SK-N-SH (cell line): ENCODE results near the gene HS6ST1. TPM values are rescaled to one million over a fixed set of nuclear protein-coding genes. Genes with fewer than 3 reads are reported as not detected.

Source experiments
- CTCF ChIA-PET: fragments of 300-600, 350-600 bp; formaldehyde crosslinking; extraction: SDS; loops from one replicate; lab custom pipeline; 2021; lab: Yijun Ruan, JAX
- POLR2A ChIA-PET: fragments of 350-600 bp; sonication (Branson Sonifier 250); formaldehyde crosslinking; extraction: SDS; loops from one replicate; lab custom pipeline; 2020; ENCODE audit warnings: antibody characterized with exemption, inconsistent platforms; lab: Yijun Ruan, JAX
- DNase-seq: peaks from one replicate; pipeline ENCODE4 v3.0.0; 2012
- H2AFZ ChIP-seq: fragments of 200-600 bp; sonication (generic); 2 replicates; pipeline ENCODE4 v1.8.1; 2016; ENCODE audit warnings: antibody characterized with exemption, mild to moderate bottlenecking, low read depth
- H3F3A ChIP-seq: fragments of 200-600 bp; sonication (generic); replicated peaks from 2 replicates; pipeline ENCODE3; 2016; ENCODE audit warnings: antibody characterized with exemption, mild to moderate bottlenecking; ENCODE audit not compliant: insufficient read depth
- H3K27ac ChIP-seq, 2 experiments: fragments of 200-500 bp in 1 of 2; fragments of 200-600 bp in 1 of 2; sonication (Bioruptor generic) in 1 of 2; sonication (generic), shearing (Covaris generic) in 1 of 2; 2 replicates each; pipeline versions ENCODE4 v1.5.1 to v1.6.1; 2014 to 2016; ENCODE audit warnings: low read depth in 2 of 2, inconsistent platforms in 1 of 2, low read length in 1 of 2, mild to moderate bottlenecking in 1 of 2, mixed read lengths in 1 of 2
- H3K27me3 ChIP-seq: fragments of 200-600 bp; sonication (generic), shearing (Covaris generic); 2 replicates; pipeline ENCODE4 v1.6.1; 2016; ENCODE audit warnings: mixed run types; ENCODE audit not compliant: insufficient read depth
- H3K36me3 ChIP-seq, 2 experiments: fragments of 200-500 bp in 1 of 2; fragments of 200-600 bp in 1 of 2; sonication (Bioruptor generic) in 1 of 2; sonication (generic) in 1 of 2; replicated peaks in 1 of 2; 2 replicates each; pipeline versions ENCODE3 to v1.5.1; 2014 to 2016; ENCODE audit warnings: low read length in 1 of 2, mild to moderate bottlenecking in 1 of 2; ENCODE audit not compliant: insufficient read depth in 2 of 2, control insufficient read depth in 1 of 2
- H3K4me1 ChIP-seq, 2 experiments: fragments of 200-500 bp in 1 of 2; fragments of 200-600 bp in 1 of 2; sonication (Bioruptor generic) in 1 of 2; sonication (generic), shearing (Covaris generic) in 1 of 2; 2 replicates each; pipeline versions ENCODE4 v1.5.1 to v1.6.1; 2014 to 2016; ENCODE audit warnings: low read depth in 1 of 2, low read length in 1 of 2, mixed run types in 1 of 2; ENCODE audit not compliant: insufficient read depth in 2 of 2, control insufficient read depth in 1 of 2
- H3K4me2 ChIP-seq: fragments of 200-600 bp; sonication (generic), shearing (Covaris generic); 2 replicates; pipeline ENCODE4 v1.6.1; 2017; ENCODE audit warnings: mixed run types
- H3K4me3 ChIP-seq, 2 experiments: fragments of 200-500 bp in 1 of 2; fragments of 200-600 bp in 1 of 2; sonication (Bioruptor generic) in 1 of 2; sonication (generic), shearing (Covaris generic) in 1 of 2; 2 replicates each; pipeline versions ENCODE4 v1.5.1 to v1.8.1; 2014 to 2016; ENCODE audit warnings: low read depth in 2 of 2, inconsistent platforms in 1 of 2, low read length in 1 of 2, mild to moderate bottlenecking in 1 of 2, mixed read lengths in 1 of 2, moderate library complexity in 1 of 2
- H3K79me2 ChIP-seq: fragments of 200-600 bp; sonication (generic); 2 replicates; pipeline ENCODE4 v1.8.1; 2017; ENCODE audit warnings: mild to moderate bottlenecking; ENCODE audit not compliant: insufficient read depth
- H3K9ac ChIP-seq: fragments of 200-600 bp; sonication (generic); 2 replicates; pipeline ENCODE4 v1.6.1; 2017; ENCODE audit warnings: mixed run types
- H3K9me2 ChIP-seq: fragments of 200-600 bp; sonication (generic); 2 replicates; pipeline ENCODE4 v1.6.1; 2017; ENCODE audit warnings: mixed run types
- H3K9me3 ChIP-seq: fragments of 200-600 bp; sonication (generic); 2 replicates; pipeline ENCODE4 v1.6.1; 2017; ENCODE audit warnings: mixed run types, mild to moderate bottlenecking, moderate library complexity
- H4K20me1 ChIP-seq: fragments of 200-600 bp; sonication (generic); 2 replicates; pipeline ENCODE4 v1.6.1; 2017; ENCODE audit warnings: mild to moderate bottlenecking, mixed run types; ENCODE audit not compliant: insufficient read depth
- EP300 ChIP-seq, 2 experiments: IDR thresholded peaks; 2 replicates each; pipeline versions ENCODE4 v1.4.0 to v1.6.1; 2012; ENCODE audit warnings: borderline replicate concordance in 1 of 2, low read depth in 1 of 2, low read length in 1 of 2
- GABPA ChIP-seq: IDR thresholded peaks from 2 replicates; pipeline ENCODE4 v1.4.0; 2012; ENCODE audit warnings: low read depth, mild to moderate bottlenecking
- GATA2 ChIP-seq: sonication (generic); formaldehyde crosslinking; IDR thresholded peaks from 2 replicates; pipeline ENCODE4 v1.5.0; 2020; ENCODE audit warnings: mild to moderate bottlenecking, missing genetic modification reagents
- JUND ChIP-seq: IDR thresholded peaks from 2 replicates; pipeline ENCODE4 v1.4.0; 2012
- MEF2A ChIP-seq: IDR thresholded peaks from 2 replicates; pipeline ENCODE4 v1.4.0; 2012; ENCODE audit warnings: low read depth, borderline replicate concordance
- NFIC ChIP-seq: IDR thresholded peaks from 2 replicates; pipeline ENCODE4 v1.4.0; 2012; ENCODE audit warnings: borderline replicate concordance
- NRF1 ChIP-seq: IDR thresholded peaks from 2 replicates; pipeline ENCODE4 v1.6.1; 2012; ENCODE audit warnings: low read depth, mild to moderate bottlenecking, low read length
- POLR2AphosphoS5 ChIP-seq: IDR thresholded peaks from 2 replicates; pipeline ENCODE4 v1.6.1; 2012; ENCODE audit warnings: low read depth, low read length
- RFX5 ChIP-seq: IDR thresholded peaks from 2 replicates; pipeline ENCODE4 v1.6.1; 2012; ENCODE audit warnings: mild to moderate bottlenecking, improper control_type of control experiment, low read length
- RXRA ChIP-seq: IDR thresholded peaks from 2 replicates; pipeline ENCODE4 v1.4.0; 2012; ENCODE audit warnings: low read depth, mild to moderate bottlenecking, borderline replicate concordance
- TAF1 ChIP-seq: IDR thresholded peaks from 2 replicates; pipeline ENCODE4 v1.6.1; 2012; ENCODE audit warnings: low read depth, mild to moderate bottlenecking, low read length, moderate library complexity, borderline replicate concordance
- TCF12 ChIP-seq: IDR thresholded peaks from 2 replicates; pipeline ENCODE4 v1.4.0; 2012
- TEAD4 ChIP-seq: IDR thresholded peaks from 2 replicates; pipeline ENCODE4 v1.4.0; 2012; ENCODE audit warnings: mild to moderate bottlenecking, borderline replicate concordance; ENCODE audit not compliant: insufficient read depth
- WGBS: methylation state at CpG from one replicate; pipeline ENCODE4 v1.1.6; 2017; ENCODE audit warnings: low lambda C conversion rate; 5-methylcytosine and 5-hydroxymethylcytosine counted together
- polyA plus RNA-seq, 3 experiments: library from polyadenylated mRNA; depleted of rRNA; stranded (reverse); fragments of >200 nt; gene quantifications; 2 replicates each; pipeline ENCODE4 v1.2.3, GENCODE V29; 2012
- TF ChIP-seq, protein P1 (sequence below): IDR thresholded peaks from 2 replicates; pipeline ENCODE4 v1.6.1; 2012; ENCODE audit warnings: mild to moderate bottlenecking, low read depth, low read length, moderate library complexity
- TF ChIP-seq, protein P2 (sequence below): fragments of 150-350 bp; IDR thresholded peaks from 2 replicates; pipeline ENCODE4 v1.6.1; 2017; ENCODE audit warnings: antibody characterized with exemption, low read length, low read depth, borderline replicate concordance
- TF ChIP-seq, protein P3 (sequence below): fragments of 150-350 bp; IDR thresholded peaks from 2 replicates; pipeline ENCODE4 v1.6.1; 2016; ENCODE audit warnings: mild to moderate bottlenecking, low read depth, low read length
- TF ChIP-seq, protein P4 (sequence below): IDR thresholded peaks from 2 replicates; pipeline ENCODE4 v1.4.0; 2012; ENCODE audit warnings: low read depth, borderline replicate concordance

Gene HS6ST1
- polyA plus RNA-seq, 1 of the 3 experiments (the other 2 are of a cell fraction) = 5.9 TPM

DNA sequence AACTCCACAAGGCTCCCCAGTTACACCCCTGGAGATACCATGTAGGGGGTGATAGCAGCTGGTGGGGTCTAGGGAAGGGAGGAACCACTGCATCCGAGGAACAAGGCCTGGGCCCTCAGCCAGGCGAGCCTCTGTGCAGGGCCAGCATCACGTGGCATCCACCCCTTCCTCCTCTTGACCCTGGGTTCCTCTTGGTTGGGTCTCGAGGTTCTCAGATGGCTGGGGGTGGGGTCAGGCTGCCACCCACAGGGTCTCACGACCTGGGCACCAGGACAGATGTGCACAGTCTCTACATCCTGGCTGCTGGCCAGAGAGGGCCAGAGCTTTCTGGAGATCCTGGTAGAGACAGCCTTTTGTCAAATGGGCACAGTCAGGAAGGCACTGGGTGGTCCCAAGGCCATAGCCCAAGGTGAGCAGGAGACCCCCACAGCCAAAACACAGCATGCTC, 10.4 kb downstream of the HS6ST1 start:
- H3F3A ChIP-seq = no peaks in the 10 kb centered on the region
- H3K36me3 ChIP-seq = no peaks in the 10 kb centered on the region
- no CpG with 5 or more reads among the region's 5 CpGs for WGBS
- DNase-seq = no peak
- H3K9me2 ChIP-seq = no peaks in the 10 kb centered on the region
- H4K20me1 ChIP-seq = peaks cover 13% of the 10 kb centered on the region
- ChIA-PET CTCF (interaction anchor here (1.0 to 2.1 kb wide), 3 partner anchors 8 to 25 kb away, joined by 3 to 9 read pairs (median 4); no protein-coding TSS in a partner anchor), POLR2A (interaction anchor here (1.5 kb wide), 1 partner anchor 26 kb away, joined by 3 read pairs; no protein-coding TSS in a partner anchor)
- H3K79me2 ChIP-seq = no peaks in the 10 kb centered on the region
- H2AFZ ChIP-seq = no peak overlapping the region
- TF ChIP-seq TCF12 (no peak), NFIC (no peak), TEAD4 (no peak), POLR2AphosphoS5 (no peak), NRF1 (no peak), RXRA (no peak), JUND (no peak), TAF1 (no peak), RFX5 (no peak), GABPA (no peak), MEF2A (no peak), EP300 (IDR thresholded peaks at IDR 0.05; ENCODE audit: borderline replicate concordance in 1 of 2, low read depth in 1 of 2, low read length in 1 of 2) (no peak), GATA2 (no peak)
- TF ChIP-seq, protein P1, sequence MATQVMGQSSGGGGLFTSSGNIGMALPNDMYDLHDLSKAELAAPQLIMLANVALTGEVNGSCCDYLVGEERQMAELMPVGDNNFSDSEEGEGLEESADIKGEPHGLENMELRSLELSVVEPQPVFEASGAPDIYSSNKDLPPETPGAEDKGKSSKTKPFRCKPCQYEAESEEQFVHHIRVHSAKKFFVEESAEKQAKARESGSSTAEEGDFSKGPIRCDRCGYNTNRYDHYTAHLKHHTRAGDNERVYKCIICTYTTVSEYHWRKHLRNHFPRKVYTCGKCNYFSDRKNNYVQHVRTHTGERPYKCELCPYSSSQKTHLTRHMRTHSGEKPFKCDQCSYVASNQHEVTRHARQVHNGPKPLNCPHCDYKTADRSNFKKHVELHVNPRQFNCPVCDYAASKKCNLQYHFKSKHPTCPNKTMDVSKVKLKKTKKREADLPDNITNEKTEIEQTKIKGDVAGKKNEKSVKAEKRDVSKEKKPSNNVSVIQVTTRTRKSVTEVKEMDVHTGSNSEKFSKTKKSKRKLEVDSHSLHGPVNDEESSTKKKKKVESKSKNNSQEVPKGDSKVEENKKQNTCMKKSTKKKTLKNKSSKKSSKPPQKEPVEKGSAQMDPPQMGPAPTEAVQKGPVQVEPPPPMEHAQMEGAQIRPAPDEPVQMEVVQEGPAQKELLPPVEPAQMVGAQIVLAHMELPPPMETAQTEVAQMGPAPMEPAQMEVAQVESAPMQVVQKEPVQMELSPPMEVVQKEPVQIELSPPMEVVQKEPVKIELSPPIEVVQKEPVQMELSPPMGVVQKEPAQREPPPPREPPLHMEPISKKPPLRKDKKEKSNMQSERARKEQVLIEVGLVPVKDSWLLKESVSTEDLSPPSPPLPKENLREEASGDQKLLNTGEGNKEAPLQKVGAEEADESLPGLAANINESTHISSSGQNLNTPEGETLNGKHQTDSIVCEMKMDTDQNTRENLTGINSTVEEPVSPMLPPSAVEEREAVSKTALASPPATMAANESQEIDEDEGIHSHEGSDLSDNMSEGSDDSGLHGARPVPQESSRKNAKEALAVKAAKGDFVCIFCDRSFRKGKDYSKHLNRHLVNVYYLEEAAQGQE = no peak
- TF ChIP-seq, protein P2, sequence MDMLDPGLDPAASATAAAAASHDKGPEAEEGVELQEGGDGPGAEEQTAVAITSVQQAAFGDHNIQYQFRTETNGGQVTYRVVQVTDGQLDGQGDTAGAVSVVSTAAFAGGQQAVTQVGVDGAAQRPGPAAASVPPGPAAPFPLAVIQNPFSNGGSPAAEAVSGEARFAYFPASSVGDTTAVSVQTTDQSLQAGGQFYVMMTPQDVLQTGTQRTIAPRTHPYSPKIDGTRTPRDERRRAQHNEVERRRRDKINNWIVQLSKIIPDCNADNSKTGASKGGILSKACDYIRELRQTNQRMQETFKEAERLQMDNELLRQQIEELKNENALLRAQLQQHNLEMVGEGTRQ = no peak
- TF ChIP-seq, protein P3, sequence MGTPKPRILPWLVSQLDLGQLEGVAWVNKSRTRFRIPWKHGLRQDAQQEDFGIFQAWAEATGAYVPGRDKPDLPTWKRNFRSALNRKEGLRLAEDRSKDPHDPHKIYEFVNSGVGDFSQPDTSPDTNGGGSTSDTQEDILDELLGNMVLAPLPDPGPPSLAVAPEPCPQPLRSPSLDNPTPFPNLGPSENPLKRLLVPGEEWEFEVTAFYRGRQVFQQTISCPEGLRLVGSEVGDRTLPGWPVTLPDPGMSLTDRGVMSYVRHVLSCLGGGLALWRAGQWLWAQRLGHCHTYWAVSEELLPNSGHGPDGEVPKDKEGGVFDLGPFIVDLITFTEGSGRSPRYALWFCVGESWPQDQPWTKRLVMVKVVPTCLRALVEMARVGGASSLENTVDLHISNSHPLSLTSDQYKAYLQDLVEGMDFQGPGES = no peak
- TF ChIP-seq, protein P4, sequence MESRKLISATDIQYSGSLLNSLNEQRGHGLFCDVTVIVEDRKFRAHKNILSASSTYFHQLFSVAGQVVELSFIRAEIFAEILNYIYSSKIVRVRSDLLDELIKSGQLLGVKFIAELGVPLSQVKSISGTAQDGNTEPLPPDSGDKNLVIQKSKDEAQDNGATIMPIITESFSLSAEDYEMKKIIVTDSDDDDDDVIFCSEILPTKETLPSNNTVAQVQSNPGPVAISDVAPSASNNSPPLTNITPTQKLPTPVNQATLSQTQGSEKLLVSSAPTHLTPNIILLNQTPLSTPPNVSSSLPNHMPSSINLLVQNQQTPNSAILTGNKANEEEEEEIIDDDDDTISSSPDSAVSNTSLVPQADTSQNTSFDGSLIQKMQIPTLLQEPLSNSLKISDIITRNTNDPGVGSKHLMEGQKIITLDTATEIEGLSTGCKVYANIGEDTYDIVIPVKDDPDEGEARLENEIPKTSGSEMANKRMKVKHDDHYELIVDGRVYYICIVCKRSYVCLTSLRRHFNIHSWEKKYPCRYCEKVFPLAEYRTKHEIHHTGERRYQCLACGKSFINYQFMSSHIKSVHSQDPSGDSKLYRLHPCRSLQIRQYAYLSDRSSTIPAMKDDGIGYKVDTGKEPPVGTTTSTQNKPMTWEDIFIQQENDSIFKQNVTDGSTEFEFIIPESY = no peak
- no peaks in the 10 kb centered on the region for H3K9me3 ChIP-seq
- H3K9ac ChIP-seq = no peak overlapping the region
- peaks cover 16 to 94% of the 10 kb centered on the region in 2 experiments for H3K4me1 ChIP-seq
- no peaks in the 10 kb centered on the region for H3K27me3 ChIP-seq
- H3K4me3 ChIP-seq = no peak overlapping the region
- H3K4me2 ChIP-seq = no peak overlapping the region
- no peak overlapping the region; a peak in 1 of 4 replicates for H3K27ac ChIP-seq
